Panc1 (cell line): Measurements from ENCODE around the gene PEX3.

Source experiments
- POLR2AphosphoS5 ChIP-seq: IDR thresholded peaks from 2 replicates; pipeline ENCODE4 v1.6.1; 2012; ENCODE audit warnings: mild to moderate bottlenecking, low read depth, low read length, moderate library complexity
- SIN3A ChIP-seq: IDR thresholded peaks from 2 replicates; pipeline ENCODE4 v1.6.1; 2012; ENCODE audit warnings: low read depth, mild to moderate bottlenecking, low read length, moderate library complexity, borderline replicate concordance; ENCODE audit not compliant: insufficient read depth
- TF ChIP-seq, protein P1 (sequence below), 2 experiments: IDR thresholded peaks; 2 replicates each; pipeline ENCODE4 v1.6.1; 2011 to 2012; ENCODE audit warnings: low read depth in 2 of 2, control low read depth in 1 of 2, low read length in 1 of 2, mild to moderate bottlenecking in 1 of 2, moderate library complexity in 1 of 2; ENCODE audit not compliant: insufficient read depth in 1 of 2
- TF ChIP-seq, protein P2 (sequence below): fragments of 450-650 bp; IDR thresholded peaks from 2 replicates; pipeline ENCODE4 v1.5.1; 2017; ENCODE audit warnings: mild to moderate bottlenecking

DNA sequence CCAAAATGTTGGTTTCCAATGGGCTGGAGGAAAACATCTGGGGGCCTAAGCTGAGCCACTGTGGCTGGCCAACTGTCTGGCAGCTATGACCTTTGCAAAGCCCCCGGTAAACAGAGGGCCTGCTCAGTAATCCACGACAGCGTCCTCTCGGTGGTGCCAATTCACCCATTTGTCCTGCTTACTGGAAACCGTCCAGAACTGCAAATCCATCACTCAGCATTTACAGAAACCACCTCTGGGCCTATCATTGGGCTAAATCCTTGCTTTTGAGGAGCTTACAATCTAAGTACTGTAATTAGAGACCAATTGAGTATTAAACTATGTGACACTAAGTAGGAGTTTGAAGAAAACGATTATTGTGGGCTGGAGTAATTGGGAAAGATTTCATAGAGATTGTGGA is 31.1 kb upstream of the PEX3 start:
- TF ChIP-seq, protein P1, sequence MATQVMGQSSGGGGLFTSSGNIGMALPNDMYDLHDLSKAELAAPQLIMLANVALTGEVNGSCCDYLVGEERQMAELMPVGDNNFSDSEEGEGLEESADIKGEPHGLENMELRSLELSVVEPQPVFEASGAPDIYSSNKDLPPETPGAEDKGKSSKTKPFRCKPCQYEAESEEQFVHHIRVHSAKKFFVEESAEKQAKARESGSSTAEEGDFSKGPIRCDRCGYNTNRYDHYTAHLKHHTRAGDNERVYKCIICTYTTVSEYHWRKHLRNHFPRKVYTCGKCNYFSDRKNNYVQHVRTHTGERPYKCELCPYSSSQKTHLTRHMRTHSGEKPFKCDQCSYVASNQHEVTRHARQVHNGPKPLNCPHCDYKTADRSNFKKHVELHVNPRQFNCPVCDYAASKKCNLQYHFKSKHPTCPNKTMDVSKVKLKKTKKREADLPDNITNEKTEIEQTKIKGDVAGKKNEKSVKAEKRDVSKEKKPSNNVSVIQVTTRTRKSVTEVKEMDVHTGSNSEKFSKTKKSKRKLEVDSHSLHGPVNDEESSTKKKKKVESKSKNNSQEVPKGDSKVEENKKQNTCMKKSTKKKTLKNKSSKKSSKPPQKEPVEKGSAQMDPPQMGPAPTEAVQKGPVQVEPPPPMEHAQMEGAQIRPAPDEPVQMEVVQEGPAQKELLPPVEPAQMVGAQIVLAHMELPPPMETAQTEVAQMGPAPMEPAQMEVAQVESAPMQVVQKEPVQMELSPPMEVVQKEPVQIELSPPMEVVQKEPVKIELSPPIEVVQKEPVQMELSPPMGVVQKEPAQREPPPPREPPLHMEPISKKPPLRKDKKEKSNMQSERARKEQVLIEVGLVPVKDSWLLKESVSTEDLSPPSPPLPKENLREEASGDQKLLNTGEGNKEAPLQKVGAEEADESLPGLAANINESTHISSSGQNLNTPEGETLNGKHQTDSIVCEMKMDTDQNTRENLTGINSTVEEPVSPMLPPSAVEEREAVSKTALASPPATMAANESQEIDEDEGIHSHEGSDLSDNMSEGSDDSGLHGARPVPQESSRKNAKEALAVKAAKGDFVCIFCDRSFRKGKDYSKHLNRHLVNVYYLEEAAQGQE (IDR thresholded peaks at IDR 0.05; ENCODE audit: insufficient read depth in 1 of 2, low read depth in 2 of 2, low read length in 1 of 2) = no peak
- TF ChIP-seq POLR2AphosphoS5 = no peak
- TF ChIP-seq, protein P2, sequence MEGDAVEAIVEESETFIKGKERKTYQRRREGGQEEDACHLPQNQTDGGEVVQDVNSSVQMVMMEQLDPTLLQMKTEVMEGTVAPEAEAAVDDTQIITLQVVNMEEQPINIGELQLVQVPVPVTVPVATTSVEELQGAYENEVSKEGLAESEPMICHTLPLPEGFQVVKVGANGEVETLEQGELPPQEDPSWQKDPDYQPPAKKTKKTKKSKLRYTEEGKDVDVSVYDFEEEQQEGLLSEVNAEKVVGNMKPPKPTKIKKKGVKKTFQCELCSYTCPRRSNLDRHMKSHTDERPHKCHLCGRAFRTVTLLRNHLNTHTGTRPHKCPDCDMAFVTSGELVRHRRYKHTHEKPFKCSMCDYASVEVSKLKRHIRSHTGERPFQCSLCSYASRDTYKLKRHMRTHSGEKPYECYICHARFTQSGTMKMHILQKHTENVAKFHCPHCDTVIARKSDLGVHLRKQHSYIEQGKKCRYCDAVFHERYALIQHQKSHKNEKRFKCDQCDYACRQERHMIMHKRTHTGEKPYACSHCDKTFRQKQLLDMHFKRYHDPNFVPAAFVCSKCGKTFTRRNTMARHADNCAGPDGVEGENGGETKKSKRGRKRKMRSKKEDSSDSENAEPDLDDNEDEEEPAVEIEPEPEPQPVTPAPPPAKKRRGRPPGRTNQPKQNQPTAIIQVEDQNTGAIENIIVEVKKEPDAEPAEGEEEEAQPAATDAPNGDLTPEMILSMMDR = no peak
- TF ChIP-seq SIN3A = no peak
